Measurements from ENCODE around the gene KNG1. TPM values are rescaled to one million over a fixed set of nuclear protein-coding genes. Genes with fewer than 3 reads are reported as not detected.

Gene KNG1
- total RNA-seq, 1 experiment from 2014 or later = 0.25 TPM

DNA sequence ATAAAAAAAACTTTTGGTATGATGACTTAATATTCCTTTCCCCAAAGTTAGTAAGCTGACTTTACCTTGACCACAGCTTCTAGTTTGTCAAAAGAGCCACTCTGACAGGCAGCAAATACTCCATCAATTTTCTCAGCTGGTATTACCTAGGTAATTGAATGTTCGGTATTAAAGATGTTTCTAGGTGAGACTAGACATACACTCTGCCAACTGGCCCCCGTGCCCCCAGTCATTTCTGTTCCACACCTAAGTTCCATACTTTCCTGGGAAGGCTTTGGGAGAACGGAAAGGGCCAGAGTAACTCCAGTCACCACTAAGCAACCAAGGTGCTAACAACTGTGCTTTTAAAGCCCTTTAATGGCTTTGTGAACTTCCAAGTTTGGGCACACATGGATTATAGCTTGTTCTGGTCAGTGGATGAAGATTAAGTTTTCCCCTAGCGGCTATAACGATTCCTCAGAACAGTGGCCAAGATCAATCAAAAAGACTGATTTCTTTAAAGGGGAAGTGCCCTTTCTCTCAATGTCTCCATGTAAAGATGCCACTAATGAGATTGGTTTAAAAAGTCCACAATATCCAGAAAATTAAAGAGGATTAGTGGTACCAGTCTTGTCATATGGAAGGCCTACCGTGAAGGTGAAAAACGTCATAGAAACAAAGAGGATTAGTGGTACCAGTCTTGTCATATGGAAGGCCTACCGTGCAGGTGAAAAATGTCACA lies 73.3 kb downstream of the KNG1 start (continued):
- TF ChIP-seq, protein P1, sequence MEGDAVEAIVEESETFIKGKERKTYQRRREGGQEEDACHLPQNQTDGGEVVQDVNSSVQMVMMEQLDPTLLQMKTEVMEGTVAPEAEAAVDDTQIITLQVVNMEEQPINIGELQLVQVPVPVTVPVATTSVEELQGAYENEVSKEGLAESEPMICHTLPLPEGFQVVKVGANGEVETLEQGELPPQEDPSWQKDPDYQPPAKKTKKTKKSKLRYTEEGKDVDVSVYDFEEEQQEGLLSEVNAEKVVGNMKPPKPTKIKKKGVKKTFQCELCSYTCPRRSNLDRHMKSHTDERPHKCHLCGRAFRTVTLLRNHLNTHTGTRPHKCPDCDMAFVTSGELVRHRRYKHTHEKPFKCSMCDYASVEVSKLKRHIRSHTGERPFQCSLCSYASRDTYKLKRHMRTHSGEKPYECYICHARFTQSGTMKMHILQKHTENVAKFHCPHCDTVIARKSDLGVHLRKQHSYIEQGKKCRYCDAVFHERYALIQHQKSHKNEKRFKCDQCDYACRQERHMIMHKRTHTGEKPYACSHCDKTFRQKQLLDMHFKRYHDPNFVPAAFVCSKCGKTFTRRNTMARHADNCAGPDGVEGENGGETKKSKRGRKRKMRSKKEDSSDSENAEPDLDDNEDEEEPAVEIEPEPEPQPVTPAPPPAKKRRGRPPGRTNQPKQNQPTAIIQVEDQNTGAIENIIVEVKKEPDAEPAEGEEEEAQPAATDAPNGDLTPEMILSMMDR (IDR thresholded peaks at IDR 0.05 in 2 of 3, conservative IDR thresholded peaks at IDR 0.05 in 1 of 3; ENCODE audit: borderline replicate concordance in 1 of 3, insufficient read depth in 1 of 3, low read depth in 2 of 3, low read length in 2 of 3) = 0 out of 6 replicates have a peak, but pooled peaks of 1 of the 3 experiments have one; percentile 15
- TF ChIP-seq, protein P2, sequence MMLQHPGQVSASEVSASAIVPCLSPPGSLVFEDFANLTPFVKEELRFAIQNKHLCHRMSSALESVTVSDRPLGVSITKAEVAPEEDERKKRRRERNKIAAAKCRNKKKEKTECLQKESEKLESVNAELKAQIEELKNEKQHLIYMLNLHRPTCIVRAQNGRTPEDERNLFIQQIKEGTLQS (IDR thresholded peaks at IDR 0.05) = 0 out of 2 replicates have a peak, but pooled peaks have one; percentile 9

MicroRNA genes within 50 kb of the gene (microRNA counts, 767-probe panel; counts per million panel counts)
- not detected for microRNA hsa-miR-1248

Small RNA genes within 50 kb of the gene (microRNA-seq; reads per million reads assigned to microRNA genes)
- not detected for gene MIR1248 (ENCODE audit: borderline number of aligned reads)

Other genes starting within 250 kb of the KNG1 start
- 4.3 TPM for gene CRYGS, start 173.0 kb upstream of the KNG1 start, total RNA-seq (2021; ENCODE audit: unreplicated experiment)
- 16.8 TPM for gene TBCCD1, start 150.0 kb upstream of the KNG1 start, total RNA-seq (2021; ENCODE audit: unreplicated experiment)
- gene DNAJB11, start 146.6 kb upstream of the KNG1 start, total RNA-seq (2021; ENCODE audit: unreplicated experiment) = 54.3 TPM
- gene AHSG, start 104.3 kb upstream of the KNG1 start, total RNA-seq (2021; ENCODE audit: unreplicated experiment) = 1.6 TPM
- gene FETUB, start 77.0 kb upstream of the KNG1 start, total RNA-seq (2021; ENCODE audit: unreplicated experiment) = not detected
- 0.42 TPM for gene HRG, start 51.3 kb upstream of the KNG1 start, total RNA-seq (2021; ENCODE audit: unreplicated experiment)
- 398 TPM for gene EIF4A2, start 66.2 kb downstream of the KNG1 start, total RNA-seq (2021; ENCODE audit: unreplicated experiment)
- gene RFC4, start 89.1 kb downstream of the KNG1 start, total RNA-seq (2021; ENCODE audit: unreplicated experiment) = 86.2 TPM
- gene ADIPOQ, start 125.4 kb downstream of the KNG1 start, total RNA-seq (2021; ENCODE audit: unreplicated experiment) = not detected
- 15.6 TPM for gene ST6GAL1, start 213.2 kb downstream of the KNG1 start, total RNA-seq (2021; ENCODE audit: unreplicated experiment)

Data from HCT116 (cell line).